IMR-90 (cell line): Measurements from ENCODE around the gene DNASE1. TPM values are rescaled to one million over a fixed set of nuclear protein-coding genes. Genes with fewer than 3 reads are reported as not detected.

Experiments
- ATAC-seq: fragments of 200-7000 bp; cut with Tn5 transposase; 2 replicates; pipeline ENCODE4 v1.9.1; 2020; ENCODE audit warnings: low read depth, mild to moderate bottlenecking, moderate library complexity
- BruUV-seq: library from RNA; stranded (reverse); fragments of 400-500 nt; replicated peaks from 2 replicates; lab custom pipeline; 2021; lab: Mats Ljungman, UMichigan
- CTCF ChIA-PET: fragments of 300-600 bp; formaldehyde crosslinking; extraction: SDS; loops from one replicate; lab custom pipeline; 2021; ENCODE audit warnings: antibody characterized with exemption; lab: Yijun Ruan, JAX
- POLR2A ChIA-PET: fragments of 300-600 bp; sonication (Branson Sonifier 250); formaldehyde crosslinking; loops from one replicate; lab custom pipeline; 2022; ENCODE audit warnings: antibody characterized with exemption; ENCODE audit not compliant: unreplicated experiment; lab: Charles Lee
- DNase-seq: peaks from one replicate; pipeline ENCODE4 v3.0.0; 2013
- H2AFZ ChIP-seq: replicated peaks from 2 replicates; pipeline ENCODE3; 2013; ENCODE audit warnings: low read length, mild to moderate bottlenecking; ENCODE audit not compliant: poor library complexity
- H2AK5ac ChIP-seq: 2 replicates; pipeline ENCODE4 v1.6.1; 2013; ENCODE audit warnings: low read depth, low read length, inconsistent platforms
- H2AK9ac ChIP-seq: replicated peaks from 2 replicates; pipeline ENCODE3; 2013; ENCODE audit warnings: mild to moderate bottlenecking, low read depth, low read length, moderate library complexity; ENCODE audit not compliant: poor library complexity
- H2BK120ac ChIP-seq: 2 replicates; pipeline ENCODE4 v1.6.1; 2013; ENCODE audit warnings: low read depth, low read length, inconsistent platforms
- H2BK15ac ChIP-seq: 3 replicates; pipeline ENCODE4 v1.6.1; 2013; ENCODE audit warnings: low read depth, low read length, inconsistent platforms
- H2BK20ac ChIP-seq: 2 replicates; pipeline ENCODE4 v1.6.1; 2013; ENCODE audit warnings: low read depth, mild to moderate bottlenecking, inconsistent platforms, low read length, moderate library complexity
- H2BK5ac ChIP-seq: 2 replicates; pipeline ENCODE4 v1.6.1; 2013; ENCODE audit warnings: mild to moderate bottlenecking, low read depth, low read length, inconsistent platforms; ENCODE audit not compliant: poor library complexity, severe bottlenecking
- H3K14ac ChIP-seq: replicated peaks from 2 replicates; pipeline ENCODE4 v1.6.1; 2013; ENCODE audit warnings: low read depth, low read length, inconsistent platforms
- H3K18ac ChIP-seq: 2 replicates; pipeline ENCODE4 v1.6.1; 2013; ENCODE audit warnings: low read depth, low read length, control low read depth
- H3K23ac ChIP-seq: 2 replicates; pipeline ENCODE4 v1.6.1; 2013; ENCODE audit warnings: low read depth, low read length, inconsistent platforms
- H3K27ac ChIP-seq: 2 replicates; pipeline ENCODE4 v1.5.1; 2013; ENCODE audit warnings: mild to moderate bottlenecking, control low read depth, low read length; ENCODE audit not compliant: insufficient read depth
- H3K27me3 ChIP-seq: 2 replicates; pipeline ENCODE4 v1.6.1; 2013; ENCODE audit warnings: low read length; ENCODE audit not compliant: control insufficient read depth, insufficient read depth
- H3K36me3 ChIP-seq: 2 replicates; pipeline ENCODE4 v1.6.1; 2013; ENCODE audit warnings: low read length, mixed read lengths; ENCODE audit not compliant: control insufficient read depth, insufficient read depth
- H3K4ac ChIP-seq: 2 replicates; pipeline ENCODE4 v1.6.1; 2013; ENCODE audit warnings: low read depth, low read length, inconsistent platforms
- H3K4me1 ChIP-seq: 2 replicates; pipeline ENCODE4 v1.6.1; 2013; ENCODE audit warnings: low read length, mixed read lengths; ENCODE audit not compliant: control insufficient read depth, insufficient read depth
- H3K4me2 ChIP-seq: 2 replicates; pipeline ENCODE4 v1.6.1; 2013; ENCODE audit warnings: low read depth, mild to moderate bottlenecking, control low read depth, low read length, moderate library complexity
- H3K4me3 ChIP-seq: 2 replicates; pipeline ENCODE4 v1.5.1; 2013; ENCODE audit warnings: low read depth, mild to moderate bottlenecking, control low read depth, low read length, moderate library complexity; ENCODE audit not compliant: insufficient read depth
- H3K56ac ChIP-seq: 2 replicates; pipeline ENCODE4 v1.6.1; 2013; ENCODE audit warnings: low read length, inconsistent platforms; ENCODE audit not compliant: insufficient read depth; ENCODE audit errors: extremely low read depth
- H3K79me1 ChIP-seq, 2 experiments: 2 replicates each; pipeline ENCODE4 v1.6.1; 2013; ENCODE audit warnings: low read length in 2 of 2, inconsistent platforms in 1 of 2, low read depth in 1 of 2
- H3K9ac ChIP-seq: 2 replicates; pipeline ENCODE4 v1.6.1; 2013; ENCODE audit warnings: low read depth, low read length, control low read depth
- H3K9me1 ChIP-seq: 2 replicates; pipeline ENCODE4 v1.6.1; 2013; ENCODE audit warnings: low read length, inconsistent platforms; ENCODE audit not compliant: insufficient read depth
- H3K9me3 ChIP-seq: 2 replicates; pipeline ENCODE4 v1.6.1; 2013; ENCODE audit warnings: low read length; ENCODE audit not compliant: control insufficient read depth, insufficient read depth
- H4K20me1 ChIP-seq: 2 replicates; pipeline ENCODE4 v1.6.1; 2013; ENCODE audit warnings: low read length, inconsistent platforms; ENCODE audit not compliant: insufficient read depth
- H4K5ac ChIP-seq: 2 replicates; pipeline ENCODE4 v1.6.1; 2013; ENCODE audit warnings: mild to moderate bottlenecking, low read depth, low read length, control low read depth
- H4K8ac ChIP-seq, 2 experiments: 2 replicates each; pipeline ENCODE4 v1.6.1; 2013; ENCODE audit warnings: low read depth in 2 of 2, low read length in 2 of 2, control low read depth in 1 of 2, inconsistent platforms in 1 of 2
- H4K91ac ChIP-seq: 2 replicates; pipeline ENCODE4 v1.6.1; 2013; ENCODE audit warnings: low read depth, low read length, inconsistent platforms; ENCODE audit not compliant: insufficient read depth
- BHLHE40 ChIP-seq: fragments of 150-350 bp; IDR thresholded peaks from 2 replicates; pipeline ENCODE4 v1.6.1; 2016; ENCODE audit warnings: mild to moderate bottlenecking, low read depth, low read length
- CEBPB ChIP-seq: IDR thresholded peaks from 2 replicates; pipeline ENCODE4 v1.6.1; 2012; ENCODE audit warnings: low read depth, low read length, improper control_type of control experiment
- CHD1 ChIP-seq: IDR thresholded peaks from 2 replicates; pipeline ENCODE4 v1.6.1; 2012; ENCODE audit warnings: low read depth, low read length, improper control_type of control experiment
- CTCF ChIP-seq: conservative IDR thresholded peaks from 2 replicates; pipeline ENCODE4 v1.5.1; 2012; ENCODE audit warnings: mild to moderate bottlenecking, low read depth, low read length, improper control_type of control experiment
- ELK1 ChIP-seq: fragments of 150-350 bp; IDR thresholded peaks from 2 replicates; pipeline ENCODE4 v1.6.1; 2016; ENCODE audit warnings: low read depth, mild to moderate bottlenecking, low read length, moderate library complexity, borderline replicate concordance
- FOS ChIP-seq: fragments of 150-350 bp; IDR thresholded peaks from 2 replicates; pipeline ENCODE4 v1.6.1; 2016; ENCODE audit warnings: low read depth, low read length
- MAFK ChIP-seq: IDR thresholded peaks from 2 replicates; pipeline ENCODE4 v1.6.1; 2012; ENCODE audit warnings: low read depth, low read length, improper control_type of control experiment
- MAZ ChIP-seq: IDR thresholded peaks from 2 replicates; pipeline ENCODE4 v1.6.1; 2012; ENCODE audit warnings: low read depth, mild to moderate bottlenecking, low read length, improper control_type of control experiment, moderate library complexity, borderline replicate concordance
- MXI1 ChIP-seq: IDR thresholded peaks from 2 replicates; pipeline ENCODE4 v1.6.1; 2012; ENCODE audit warnings: low read depth, mild to moderate bottlenecking, low read length, moderate library complexity, borderline replicate concordance
- NFE2L2 ChIP-seq: fragments of 150-350 bp; IDR thresholded peaks from 2 replicates; pipeline ENCODE4 v1.6.1; 2016; ENCODE audit warnings: low read depth, mild to moderate bottlenecking, low read length
- POLR2A ChIP-seq: IDR thresholded peaks from 2 replicates; pipeline ENCODE4 v1.6.1; 2012; ENCODE audit warnings: mild to moderate bottlenecking, low read depth, low read length
- RAD21 ChIP-seq: IDR thresholded peaks from 2 replicates; pipeline ENCODE4 v1.6.1; 2012; ENCODE audit warnings: low read length, improper control_type of control experiment
- RCOR1 ChIP-seq: IDR thresholded peaks from 2 replicates; pipeline ENCODE4 v1.6.1; 2012; ENCODE audit warnings: mild to moderate bottlenecking, low read length, improper control_type of control experiment; ENCODE audit not compliant: insufficient replicate concordance
- RFX5 ChIP-seq: IDR thresholded peaks from 2 replicates; pipeline ENCODE4 v1.8.0; 2012; ENCODE audit warnings: low read depth, mild to moderate bottlenecking, low read length, moderate library complexity
- SMC3 ChIP-seq: fragments of 150-350 bp; IDR thresholded peaks from 2 replicates; pipeline ENCODE4 v1.6.1; 2016; ENCODE audit warnings: low read depth, mild to moderate bottlenecking, antibody characterized with exemption, low read length, moderate library complexity
- WGBS, 2 experiments: methylation state at CpG; one replicate each; pipeline versions ENCODE4 v1.1.5 to v1.1.7; 2013; ENCODE audit warnings: missing lambda C conversion rate in 2 of 2; ENCODE audit not compliant: insufficient read length in 1 of 2; ENCODE audit errors: extremely low coverage in 2 of 2; 5-methylcytosine and 5-hydroxymethylcytosine counted together
- dilution Hi-C: fragments of 300-500 bp; cut with HindIII; formaldehyde crosslinking; loops from one replicate; pipeline ENCODE4 v1.14.3; 2018; ENCODE audit warnings: low sequenced_read_pairs; ENCODE audit not compliant: unreplicated experiment
- in situ Hi-C: fragments of 300-500 bp; cut with MboI; formaldehyde crosslinking; loops from 3 replicates; pipeline ENCODE4 v1.14.3; 2019; ENCODE audit warnings: low sequenced_read_pairs, inconsistent platforms, mixed read lengths
- intact Hi-C: fragments of 100-400 bp; cut with micrococcal nuclease; formaldehyde crosslinking; loops from 2 replicates; pipeline ENCODE4 v1.10.0; 2022
- polyA plus RNA-seq, 3 experiments: library from polyadenylated mRNA; depleted of rRNA; stranded (reverse); fragments of >200 nt; gene quantifications; 2 replicates each; pipeline ENCODE4 v1.2.3, GENCODE V29; 2012; ENCODE audit warnings: low replicate concordance in 1 of 3
- total RNA-seq: library from RNA; depleted of rRNA; stranded (reverse); fragments of >200 nt; gene quantifications from 2 replicates; pipeline ENCODE4 v1.2.3, GENCODE V29; 2012
- TF ChIP-seq, protein P1 (sequence below): fragments of 150-350 bp; IDR thresholded peaks from 2 replicates; pipeline ENCODE4 v1.6.1; 2017; ENCODE audit warnings: mild to moderate bottlenecking, antibody characterized with exemption, low read length, low read depth

DNASE1 gene
- total and polyA plus RNA-seq, 2 of the 4 experiments (the other 2 are of a cell fraction): 5.4 to 15.9 TPM

DNA sequence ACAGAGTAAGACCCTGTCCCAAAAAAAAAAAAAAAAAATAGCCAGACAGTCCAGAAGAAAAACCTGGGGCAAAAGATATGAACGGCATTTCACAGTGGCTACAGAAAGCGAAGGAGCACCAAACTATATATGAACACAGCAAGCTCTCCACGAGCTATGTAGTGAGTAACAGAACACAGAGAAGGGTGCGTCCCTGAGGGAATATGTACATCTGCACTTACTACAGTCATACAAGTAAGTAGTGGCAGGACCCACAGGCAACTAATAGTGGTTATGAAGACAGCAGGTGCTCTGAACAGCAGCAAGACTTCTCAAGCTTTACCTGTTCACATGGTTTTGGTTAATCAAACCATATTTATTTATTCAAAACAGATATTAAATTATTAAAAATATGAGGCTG is 47.0 kb downstream of the DNASE1 start:
- Histone ChIP-seq H2BK20ac (no peak overlapping the region), H3K23ac (no peak overlapping the region), H4K20me1 (0 out of 2 replicates have a peak, but pooled peaks cover 7% of the 10 kb centered on the region), H3K4me1 (peaks cover 2% of the 10 kb centered on the region; the same call in 1 of the 2 replicates), H3K9ac (no peak overlapping the region), H2BK5ac (no peak overlapping the region), H3K14ac (no peak overlapping the region), H3K9me1 (no peaks in the 10 kb centered on the region; the same call in 1 of the 2 replicates), H3K4me2 (no peak overlapping the region), H4K5ac (no peak overlapping the region), H3K9me3 (no peaks in the 10 kb centered on the region), H2BK15ac (no peak overlapping the region), H3K36me3 (no peaks in the 10 kb centered on the region), H2BK120ac (no peak overlapping the region), H2AK9ac (no peak overlapping the region), H2AFZ (no peak overlapping the region), H2AK5ac (no peak overlapping the region), H3K4me3 (no peak overlapping the region), H3K27ac (no peak overlapping the region), H3K27me3 (no peaks in the 10 kb centered on the region), H4K8ac (no peak overlapping the region), H4K91ac (no peak overlapping the region), H3K18ac (no peak overlapping the region), H3K56ac (no peak overlapping the region), H3K79me1 (peaks cover 20 to 39% of the 10 kb centered on the region in 2 experiments), H3K4ac (no peak overlapping the region)
- ATAC-seq: no peak
- ChIA-PET CTCF (interaction anchor here (1.0 kb wide), 1 partner anchor 11 kb away, joined by 3 read pairs; no protein-coding TSS in a partner anchor), POLR2A (interaction anchor here (0.6 kb wide), 1 partner anchor 12 kb away, joined by 5 read pairs; no protein-coding TSS in a partner anchor)
- dilution Hi-C loops: no loop called here
- no TSS peak for BruUV-seq
- WGBS, 2 experiments: no CpG with 5 or more reads among the region's 4 CpGs
- DNase-seq: no peak
- in situ Hi-C loops: no loop called here
- intact Hi-C loops: no loop called here
- TF ChIP-seq MXI1 (no peak), RCOR1 (no peak), CEBPB (no peak), CTCF (no peak), NFE2L2 (no peak), RAD21 (no peak), ELK1 (no peak), MAZ (no peak), CHD1 (no peak), RFX5 (no peak), FOS (no peak), MAFK (no peak), BHLHE40 (no peak), POLR2A (no peak), SMC3 (no peak)
- TF ChIP-seq, protein P1, sequence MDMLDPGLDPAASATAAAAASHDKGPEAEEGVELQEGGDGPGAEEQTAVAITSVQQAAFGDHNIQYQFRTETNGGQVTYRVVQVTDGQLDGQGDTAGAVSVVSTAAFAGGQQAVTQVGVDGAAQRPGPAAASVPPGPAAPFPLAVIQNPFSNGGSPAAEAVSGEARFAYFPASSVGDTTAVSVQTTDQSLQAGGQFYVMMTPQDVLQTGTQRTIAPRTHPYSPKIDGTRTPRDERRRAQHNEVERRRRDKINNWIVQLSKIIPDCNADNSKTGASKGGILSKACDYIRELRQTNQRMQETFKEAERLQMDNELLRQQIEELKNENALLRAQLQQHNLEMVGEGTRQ: no peak
